Activated CD8-positive, alpha-beta memory T cell treated with anti-CD3 and anti-CD28 coated beads for 24 hours (primary cell): Measurements from ENCODE around the gene RSPH10B2.
"Not testable (repeated sequence)": the region's sequence is repeated elsewhere in the genome, so short reads cannot be mapped to it uniquely, and the experiment has no call there.

Experiments
- DNase-seq: peaks from one replicate; pipeline ENCODE4 v3.0.0-alpha.2; 2020

Gene RSPH10B2

GRCh38 chr7:6753964-6754363 lies at the start of gene RSPH10B2:
RSPH10B2 (plus strand) TSS chr7:6754103; CDS start chr7:6757678, 3,575 bp downstream.
- DNase-seq = peak; percentile 58

DNA sequence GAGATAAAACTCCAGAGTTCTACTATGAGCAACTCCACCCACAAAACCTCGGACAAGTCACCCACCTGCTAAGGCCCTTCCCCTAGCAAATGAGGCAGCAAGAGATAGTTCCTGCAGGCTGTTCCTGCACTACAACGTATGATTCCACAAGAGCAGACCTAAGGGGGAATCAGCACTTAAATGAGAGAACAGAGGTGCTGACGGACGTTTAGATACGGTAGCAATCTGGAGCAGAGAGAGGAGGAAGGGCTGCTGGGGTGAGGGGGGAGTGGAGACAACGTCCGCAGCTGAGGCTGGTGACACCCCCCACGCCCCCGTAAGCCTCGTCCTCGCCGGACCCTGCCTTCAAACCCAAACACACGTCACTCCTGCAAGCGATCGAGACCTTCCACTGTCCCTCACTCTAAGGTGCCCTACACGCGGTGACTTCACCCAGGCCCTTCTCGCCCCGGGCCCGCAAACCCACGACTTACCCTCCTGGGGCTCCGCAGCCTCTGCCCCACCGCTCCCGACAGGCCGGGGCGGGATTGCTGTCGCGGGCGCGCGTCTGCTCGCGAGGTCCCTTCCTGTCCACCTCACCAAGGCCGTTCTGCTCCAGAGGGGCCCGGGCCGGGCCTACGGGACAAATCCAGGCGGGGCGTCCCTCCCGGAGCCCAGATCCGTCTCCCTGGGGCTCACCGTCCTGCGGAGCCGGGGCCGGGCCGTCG lies 47.8 kb upstream of the RSPH10B2 start:
- DNase-seq = no peak

GRCh38 chr7:6706666-6707407 lies 47.1 kb upstream of the RSPH10B2 start, which contains the start of gene ZNF12:
ZNF12 (minus strand) TSS chr7:6706947; CDS start chr7:6705173, 1,774 bp downstream.
- peak; percentile 98 for DNase-seq

DNA sequence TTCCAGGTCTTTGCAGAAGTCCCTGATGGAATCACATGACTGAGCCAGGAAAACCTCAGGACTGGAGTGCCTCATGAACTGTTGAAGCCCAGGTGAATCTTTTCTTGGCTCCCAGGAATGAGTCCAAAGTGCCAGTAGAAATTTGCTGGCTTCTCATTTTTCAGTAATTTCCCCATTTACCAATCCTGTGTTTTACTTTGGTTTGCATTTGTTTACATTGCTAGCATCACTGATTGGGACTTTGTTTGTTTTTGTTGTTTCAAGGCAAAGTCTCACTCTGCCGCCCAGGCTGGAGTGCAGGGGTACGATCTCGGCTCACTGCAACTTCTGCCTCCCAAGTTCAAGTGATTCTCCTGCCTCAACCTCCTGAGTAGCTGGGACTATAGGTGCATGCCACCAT lies 45.6 kb upstream of the RSPH10B2 start:
- DNase-seq = peak; percentile 26

DNA sequence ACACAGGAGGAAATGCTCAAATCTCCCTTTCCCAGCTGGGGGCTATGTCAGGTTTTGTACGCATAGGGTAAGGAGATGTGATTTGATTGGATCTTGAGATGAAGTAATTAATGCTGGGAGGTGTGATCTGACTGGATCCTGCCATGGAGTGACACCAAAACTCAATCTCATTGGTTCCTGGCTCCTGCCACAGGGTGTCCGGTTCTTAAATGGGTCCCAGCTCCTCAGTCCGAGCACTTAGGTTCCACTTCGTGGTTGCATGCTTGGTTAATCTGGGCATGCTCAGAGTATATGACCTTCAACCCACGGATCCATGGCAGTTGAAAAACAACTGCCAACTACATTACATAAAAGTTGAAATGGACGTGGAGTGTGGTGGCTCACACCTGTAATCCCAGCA lies 44.1 kb upstream of the RSPH10B2 start:
- DNase-seq = peak; percentile 52

DNA sequence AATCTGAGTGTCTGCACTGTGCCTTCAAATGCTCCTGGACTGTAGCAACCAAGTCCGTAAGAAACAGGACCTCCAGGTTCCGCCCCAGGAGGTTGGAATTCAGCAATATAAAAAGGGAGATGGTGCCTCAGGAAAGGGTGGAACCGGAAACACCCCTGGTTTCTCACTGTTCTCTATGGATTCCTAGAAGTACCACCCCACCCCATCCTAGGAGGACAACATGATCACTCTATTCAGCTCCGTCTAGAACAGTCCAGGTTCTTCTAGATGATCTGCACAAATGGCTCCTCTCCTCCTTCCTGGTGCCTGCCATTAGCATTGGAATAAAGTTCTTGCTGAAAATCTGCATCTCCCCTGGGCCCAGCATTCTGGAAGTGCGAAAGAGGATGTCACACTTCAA lies 39.5 kb upstream of the RSPH10B2 start:
- no peak for DNase-seq

GRCh38 chr7:6715898-6716297 lies 38.0 kb upstream of the RSPH10B2 start:
- DNase-seq = not testable (repeated sequence)

DNA sequence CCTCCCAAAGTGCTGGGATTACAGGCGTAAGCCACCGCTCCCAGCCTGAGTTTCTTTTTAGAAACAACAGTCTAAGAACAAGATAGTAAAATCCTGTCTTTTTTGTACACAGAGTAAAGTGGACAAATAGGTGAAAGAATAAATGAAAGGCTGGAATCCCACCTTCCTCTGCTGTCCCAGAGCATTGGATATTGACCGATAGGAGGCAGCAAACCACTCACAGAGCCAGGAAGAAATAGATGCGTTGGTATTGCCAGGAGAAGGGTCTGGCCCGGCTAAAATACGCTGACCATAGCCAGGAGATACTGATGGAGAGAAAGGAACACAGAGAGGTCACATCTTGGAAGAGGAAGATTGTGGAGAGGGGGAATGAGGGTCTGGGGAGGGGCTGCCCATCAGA lies 35.8 kb upstream of the RSPH10B2 start:
- DNase-seq = no peak

DNA sequence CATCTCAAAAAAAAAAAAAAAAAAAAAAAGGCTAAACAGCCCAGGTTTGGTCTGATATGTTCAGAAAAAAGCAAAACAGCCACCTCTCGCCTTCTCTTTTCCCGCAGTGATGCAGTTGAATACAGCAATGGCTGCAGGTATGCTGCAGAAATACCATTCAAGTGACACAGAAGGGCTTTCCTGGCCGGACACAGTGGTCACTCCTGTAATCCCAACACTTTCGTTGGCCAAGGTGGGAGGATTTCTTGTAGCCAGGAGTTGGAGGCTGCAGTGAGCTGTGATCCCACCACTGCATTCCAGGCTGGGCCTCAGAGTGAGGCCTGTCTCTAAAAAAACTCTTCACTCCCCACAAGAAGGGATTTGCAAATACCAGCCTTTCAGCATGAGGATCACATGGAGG lies 29.6 kb upstream of the RSPH10B2 start:
- not testable (repeated sequence) for DNase-seq

DNA sequence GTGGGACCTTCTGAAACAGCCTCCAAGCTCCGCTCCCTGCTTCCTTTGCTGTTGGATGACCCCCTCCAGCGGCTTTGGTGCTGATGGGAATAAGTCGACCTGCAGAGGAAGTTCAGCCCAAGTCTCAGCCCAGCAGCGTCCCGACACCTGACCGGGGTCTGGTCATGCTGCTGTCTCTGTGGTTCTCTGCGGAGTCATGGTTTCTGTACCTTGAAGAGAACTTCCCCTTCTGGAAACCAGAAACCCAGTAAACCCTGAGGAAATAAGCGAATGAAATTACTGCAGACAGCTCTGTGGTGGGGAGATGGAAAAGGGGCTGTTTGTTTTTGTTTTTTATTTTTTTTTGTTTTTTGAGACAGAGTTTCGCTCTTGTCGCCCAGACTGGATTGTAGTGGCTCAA lies 28.9 kb upstream of the RSPH10B2 start:
- DNase-seq = no peak

DNA sequence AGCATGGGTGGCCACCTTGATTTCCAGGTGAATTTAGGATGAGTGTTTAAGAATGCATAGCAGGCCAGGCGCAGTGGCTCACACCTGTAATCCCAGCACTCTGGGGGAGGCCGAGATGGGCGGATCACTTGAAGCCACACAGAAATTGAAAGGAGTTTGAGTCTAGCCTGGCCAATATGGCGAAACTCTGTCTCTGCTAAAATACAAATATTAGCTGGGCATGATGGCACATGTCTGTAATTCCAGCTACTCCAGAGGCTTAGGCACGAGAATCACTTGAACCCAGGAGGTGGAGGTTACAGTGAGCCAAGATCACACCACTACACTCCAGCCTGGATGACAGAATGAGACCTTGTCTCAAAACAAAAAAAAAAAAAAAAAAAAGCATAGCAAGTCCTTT lies 27.6 kb upstream of the RSPH10B2 start:
- not testable (repeated sequence) for DNase-seq

GRCh38 chr7:6727663-6728062 lies 26.2 kb upstream of the RSPH10B2 start:
- no peak for DNase-seq

DNA sequence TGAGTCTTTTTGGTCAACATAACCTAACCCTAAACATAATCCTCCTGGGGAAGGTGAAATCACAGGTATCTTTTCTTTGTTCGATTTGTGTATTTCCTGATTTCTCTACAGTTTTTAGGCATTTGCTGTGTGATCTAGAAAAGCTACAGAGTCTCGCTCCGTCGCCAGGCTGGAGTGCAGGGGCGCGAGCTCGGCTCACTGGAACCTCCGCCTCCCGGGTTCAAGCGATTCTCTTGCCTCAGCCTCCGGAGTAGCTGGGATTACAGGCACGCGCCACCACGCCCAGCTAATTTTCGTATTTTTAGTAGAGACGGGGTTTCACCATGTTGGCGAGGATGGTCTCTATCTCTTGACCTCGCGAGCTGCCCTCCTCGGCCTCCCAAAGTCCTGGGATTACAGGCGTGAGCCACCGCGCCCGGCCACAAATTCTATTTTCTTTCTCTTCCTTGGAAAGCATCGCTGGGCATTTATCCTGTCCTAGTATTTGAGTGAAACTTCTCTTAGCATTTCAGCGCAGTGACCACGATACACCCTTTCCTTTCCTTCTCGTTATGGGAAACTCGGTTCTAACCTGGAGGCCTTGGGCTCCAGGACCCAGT lies 24.9 kb upstream of the RSPH10B2 start:
- DNase-seq = peak; percentile 58

DNA sequence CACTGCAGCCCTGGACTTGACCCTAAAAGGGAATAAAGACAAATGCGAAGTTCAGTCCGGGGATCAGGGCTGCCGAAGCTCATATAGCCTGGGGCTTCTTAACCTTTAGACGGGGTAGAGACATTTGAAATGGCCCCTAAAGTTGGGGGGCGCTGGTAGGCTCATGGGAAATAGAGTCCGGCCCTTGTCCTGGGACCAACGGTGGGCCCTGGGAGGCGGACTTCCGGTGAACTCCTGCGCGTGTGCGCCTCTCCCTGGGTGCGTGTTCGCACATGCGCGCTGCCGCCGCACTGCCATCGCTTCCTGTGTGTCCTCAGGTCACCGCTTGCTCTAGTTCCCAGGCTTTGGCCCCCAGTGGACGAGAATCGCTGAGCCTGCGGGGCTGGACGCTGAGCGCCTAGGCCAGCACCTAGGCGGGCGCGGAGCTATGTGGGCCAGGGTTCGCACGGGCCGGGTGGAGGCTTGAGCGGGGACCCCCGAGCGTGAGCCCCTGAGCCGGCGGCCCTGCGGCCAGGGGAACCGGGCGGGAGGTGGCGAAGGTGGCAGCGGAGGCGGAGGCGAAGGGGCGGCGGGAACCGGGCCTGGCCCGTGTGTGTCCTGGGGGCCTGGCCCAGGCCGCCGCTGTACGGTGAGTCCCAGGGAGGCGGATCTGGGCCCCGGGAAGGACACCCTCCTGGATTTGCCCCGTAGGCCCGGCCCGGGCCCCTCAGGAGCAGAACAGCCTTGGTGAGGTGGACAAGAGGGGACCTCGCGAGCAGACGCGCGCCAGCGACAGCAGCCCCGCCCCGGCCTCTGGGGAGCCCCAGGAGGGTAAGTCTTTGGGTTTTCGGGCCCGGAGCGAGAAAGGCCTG lies 24.2 kb upstream of the RSPH10B2 start:
- peak; percentile 93 for DNase-seq

GRCh38 chr7:6730343-6730633 lies 23.6 kb upstream of the RSPH10B2 start:
- no peak for DNase-seq

- not testable (repeated sequence) for DNase-seq
These were observed 15.5 kb upstream of the RSPH10B2 start for GRCh38 chr7:6738415-6738814.

DNA sequence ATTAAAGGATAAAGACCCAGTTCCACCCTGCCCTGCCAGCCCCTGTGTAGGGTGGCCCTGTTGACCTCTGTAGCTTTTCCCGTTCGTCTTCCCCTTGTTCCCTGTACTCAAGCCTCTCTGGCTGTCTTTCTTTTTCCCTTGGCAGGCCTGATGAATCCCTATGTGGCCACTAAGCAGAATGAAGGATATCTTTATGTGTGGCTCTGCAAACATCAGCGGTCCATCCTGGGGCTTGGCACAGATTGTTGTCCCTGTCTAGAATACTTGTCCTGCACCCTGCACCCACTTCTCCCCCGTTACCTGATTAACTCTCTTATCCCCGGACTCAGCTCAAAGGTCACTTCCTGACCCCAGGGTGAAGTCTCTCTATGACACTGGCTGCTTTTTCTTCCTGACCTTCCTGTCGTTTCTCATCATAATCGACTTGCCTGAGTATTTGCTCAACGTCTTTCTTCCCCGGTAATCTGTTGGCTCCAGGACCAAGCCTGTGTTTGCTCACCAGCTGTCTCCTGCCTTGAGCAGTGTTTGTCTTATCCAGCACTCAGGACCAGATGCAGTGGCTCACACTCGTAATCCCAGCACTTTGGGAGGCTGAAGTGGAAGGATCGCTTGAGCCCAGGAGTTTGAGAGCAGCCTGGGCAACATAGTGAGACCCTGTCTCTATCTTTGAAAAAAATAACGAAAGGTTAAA lies 9.3 kb upstream of the RSPH10B2 start:
- not testable (repeated sequence) for DNase-seq

DNA sequence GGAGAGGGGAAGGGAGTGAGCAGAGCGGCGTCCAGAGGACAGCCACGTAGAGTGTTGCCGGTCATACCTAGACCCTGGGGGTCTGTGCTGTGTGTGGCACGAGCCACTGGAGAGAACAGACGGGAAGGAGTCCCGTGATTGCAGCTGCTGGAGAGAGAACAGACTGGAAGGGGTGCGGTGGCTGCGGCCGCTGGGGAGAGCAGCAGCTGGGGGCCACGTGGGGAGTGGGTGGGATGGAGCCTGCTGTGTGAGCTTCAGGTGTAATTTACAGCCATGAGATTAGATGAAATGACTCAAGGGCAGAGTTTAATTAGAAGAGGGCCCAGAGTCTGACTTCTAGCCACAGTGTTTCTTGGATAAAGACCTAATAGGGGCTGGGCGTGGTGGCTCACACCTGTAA lies 4.6 kb upstream of the RSPH10B2 start:
- DNase-seq = not testable (repeated sequence)

DNA sequence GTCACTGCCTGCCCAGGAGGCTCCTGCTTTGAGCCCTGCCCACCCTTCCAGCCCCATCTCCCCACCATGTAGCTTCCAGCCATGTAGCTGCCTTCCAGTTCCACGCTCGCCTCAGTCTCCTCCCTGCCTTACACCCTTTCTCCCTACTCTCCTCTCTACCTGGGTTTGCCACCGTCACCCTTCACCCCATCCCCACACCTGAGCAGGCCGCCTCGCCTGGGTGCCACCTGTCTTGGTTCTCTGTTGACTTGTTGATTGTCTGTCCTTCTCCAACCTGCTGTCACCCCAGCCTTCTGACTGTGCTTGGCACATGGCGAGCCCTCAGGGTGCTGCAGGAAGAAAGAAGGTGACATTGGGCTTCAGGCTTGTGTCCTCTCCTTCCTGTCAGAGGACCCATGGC lies 3.7 kb upstream of the RSPH10B2 start:
- DNase-seq = not testable (repeated sequence)

DNA sequence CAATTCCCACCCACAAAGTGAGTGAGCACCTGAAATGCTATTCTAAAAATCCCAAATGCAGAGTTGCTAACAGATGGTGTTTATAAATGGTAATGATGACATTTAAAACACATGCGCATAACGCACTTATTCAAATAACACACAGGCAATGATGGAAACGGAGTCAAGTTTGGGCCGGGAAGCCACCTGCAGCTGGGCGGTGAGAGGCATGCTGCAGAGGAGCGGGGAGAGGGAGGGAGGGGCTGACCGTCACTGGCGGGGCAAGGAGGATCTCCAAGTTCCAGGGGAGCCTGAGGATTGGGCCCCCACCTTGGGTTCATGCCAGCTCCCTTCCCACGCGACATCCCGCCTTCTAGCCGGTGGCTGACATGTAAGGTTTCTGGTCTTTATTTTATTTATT lies 7.3 kb downstream of the RSPH10B2 start:
- not testable (repeated sequence) for DNase-seq

DNA sequence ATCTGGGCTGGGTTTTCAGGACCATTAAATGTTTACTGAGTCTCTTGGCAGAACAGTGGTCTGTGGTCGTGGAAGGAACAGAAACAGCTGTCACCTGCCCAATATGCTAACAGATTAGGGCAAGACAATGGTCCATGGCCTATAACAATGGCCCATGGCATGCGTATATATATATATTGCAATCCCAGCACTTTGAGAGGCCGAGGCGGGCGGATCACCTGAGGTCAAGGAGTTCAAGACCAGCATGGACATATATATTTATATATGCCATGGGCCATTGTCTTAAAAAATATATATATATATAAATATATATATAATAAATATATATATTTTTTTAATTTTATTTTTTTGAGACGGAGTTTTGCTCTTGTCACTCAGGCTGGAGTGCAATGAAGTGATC lies 27.7 kb downstream of the RSPH10B2 start:
- not testable (repeated sequence) for DNase-seq

DNA sequence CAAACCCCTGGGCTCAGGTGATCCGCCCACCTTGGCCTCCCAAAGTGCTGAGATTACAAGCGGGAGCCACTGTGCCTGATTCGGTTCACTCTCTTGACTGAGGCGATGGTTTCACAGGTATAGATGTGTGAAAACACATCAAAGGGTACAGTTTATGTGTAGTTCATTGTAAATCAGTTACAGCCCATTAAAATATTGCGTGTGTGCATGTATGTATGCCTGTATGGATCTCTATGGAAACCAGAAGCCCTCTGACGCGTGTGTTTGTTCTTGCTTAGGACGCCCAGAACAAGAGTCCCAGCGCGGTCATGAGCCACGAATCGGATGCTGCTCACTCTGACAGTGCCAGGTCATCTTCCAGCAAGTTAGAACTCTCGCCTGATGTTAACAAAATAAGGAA lies 35.5 kb downstream of the RSPH10B2 start:
- not testable (repeated sequence) for DNase-seq
